ENCODE measurements around the gene TIMM9.

DNA sequence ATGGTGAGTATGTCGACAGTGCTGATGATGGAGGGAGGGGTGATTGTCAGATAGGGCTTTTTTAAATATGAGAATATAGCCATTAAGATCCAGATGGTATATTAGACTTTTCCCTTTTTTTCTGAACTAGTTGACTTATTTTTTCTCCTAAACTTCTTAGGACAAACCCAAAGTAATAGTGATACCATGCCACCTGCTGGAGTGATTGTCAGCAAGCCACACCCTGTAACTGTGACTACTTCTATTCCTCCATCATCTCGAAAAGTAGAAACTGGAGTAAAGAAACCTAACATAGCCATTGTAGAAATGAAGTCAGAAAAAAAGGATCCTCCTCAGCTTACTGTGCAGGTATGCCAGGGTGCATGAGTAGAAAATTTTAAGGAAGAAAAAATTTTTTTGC is 40.2 kb upstream of the TIMM9 start:
- TF ChIP-seq, protein P1, sequence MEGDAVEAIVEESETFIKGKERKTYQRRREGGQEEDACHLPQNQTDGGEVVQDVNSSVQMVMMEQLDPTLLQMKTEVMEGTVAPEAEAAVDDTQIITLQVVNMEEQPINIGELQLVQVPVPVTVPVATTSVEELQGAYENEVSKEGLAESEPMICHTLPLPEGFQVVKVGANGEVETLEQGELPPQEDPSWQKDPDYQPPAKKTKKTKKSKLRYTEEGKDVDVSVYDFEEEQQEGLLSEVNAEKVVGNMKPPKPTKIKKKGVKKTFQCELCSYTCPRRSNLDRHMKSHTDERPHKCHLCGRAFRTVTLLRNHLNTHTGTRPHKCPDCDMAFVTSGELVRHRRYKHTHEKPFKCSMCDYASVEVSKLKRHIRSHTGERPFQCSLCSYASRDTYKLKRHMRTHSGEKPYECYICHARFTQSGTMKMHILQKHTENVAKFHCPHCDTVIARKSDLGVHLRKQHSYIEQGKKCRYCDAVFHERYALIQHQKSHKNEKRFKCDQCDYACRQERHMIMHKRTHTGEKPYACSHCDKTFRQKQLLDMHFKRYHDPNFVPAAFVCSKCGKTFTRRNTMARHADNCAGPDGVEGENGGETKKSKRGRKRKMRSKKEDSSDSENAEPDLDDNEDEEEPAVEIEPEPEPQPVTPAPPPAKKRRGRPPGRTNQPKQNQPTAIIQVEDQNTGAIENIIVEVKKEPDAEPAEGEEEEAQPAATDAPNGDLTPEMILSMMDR (IDR thresholded peaks at IDR 0.05): no peak
- no peak for TF ChIP-seq POLR2A (IDR thresholded peaks at IDR 0.05)

All from transverse colon (tissue), 3 donors.